Neural progenitor cell (in vitro differentiated cells): ENCODE measurements around the gene IGFALS.

ENCODE experiments used
- EZH2 ChIP-seq: fragments of 200-600 bp; sonication (generic); IDR thresholded peaks from 2 replicates; pipeline ENCODE4 v1.6.1; 2017; ENCODE audit warnings: antibody characterized with exemption, mild to moderate bottlenecking, moderate library complexity
- EZH2phosphoT487 ChIP-seq: fragments of 200-600 bp; sonication (generic); IDR thresholded peaks from 2 replicates; pipeline ENCODE4 v1.6.1; 2017; ENCODE audit warnings: antibody characterized with exemption
- TF ChIP-seq, protein P1 (sequence below): fragments of 200-600 bp; sonication (generic); IDR thresholded peaks from 2 replicates; pipeline ENCODE4 v1.5.1; 2017; ENCODE audit warnings: antibody characterized with exemption, mild to moderate bottlenecking

DNA sequence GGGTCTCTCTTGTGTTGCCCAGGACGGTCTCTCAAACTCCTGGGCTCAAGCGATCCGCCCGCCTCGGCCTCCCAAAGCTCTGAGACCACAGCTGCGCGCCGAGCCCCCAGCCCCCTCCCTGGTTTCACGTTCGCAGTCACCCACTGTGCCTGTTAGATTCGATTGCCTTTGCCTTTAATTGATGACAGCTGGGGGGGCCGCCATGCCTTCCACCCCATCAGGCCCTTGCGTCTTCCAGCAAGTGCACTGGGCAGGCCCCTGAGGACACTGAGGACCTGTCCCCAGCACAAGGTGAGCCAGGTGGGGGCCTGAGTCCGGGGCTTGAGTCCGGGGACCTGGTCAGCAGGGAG, 3.3 kb downstream of the IGFALS start:
- TF ChIP-seq, protein P1, sequence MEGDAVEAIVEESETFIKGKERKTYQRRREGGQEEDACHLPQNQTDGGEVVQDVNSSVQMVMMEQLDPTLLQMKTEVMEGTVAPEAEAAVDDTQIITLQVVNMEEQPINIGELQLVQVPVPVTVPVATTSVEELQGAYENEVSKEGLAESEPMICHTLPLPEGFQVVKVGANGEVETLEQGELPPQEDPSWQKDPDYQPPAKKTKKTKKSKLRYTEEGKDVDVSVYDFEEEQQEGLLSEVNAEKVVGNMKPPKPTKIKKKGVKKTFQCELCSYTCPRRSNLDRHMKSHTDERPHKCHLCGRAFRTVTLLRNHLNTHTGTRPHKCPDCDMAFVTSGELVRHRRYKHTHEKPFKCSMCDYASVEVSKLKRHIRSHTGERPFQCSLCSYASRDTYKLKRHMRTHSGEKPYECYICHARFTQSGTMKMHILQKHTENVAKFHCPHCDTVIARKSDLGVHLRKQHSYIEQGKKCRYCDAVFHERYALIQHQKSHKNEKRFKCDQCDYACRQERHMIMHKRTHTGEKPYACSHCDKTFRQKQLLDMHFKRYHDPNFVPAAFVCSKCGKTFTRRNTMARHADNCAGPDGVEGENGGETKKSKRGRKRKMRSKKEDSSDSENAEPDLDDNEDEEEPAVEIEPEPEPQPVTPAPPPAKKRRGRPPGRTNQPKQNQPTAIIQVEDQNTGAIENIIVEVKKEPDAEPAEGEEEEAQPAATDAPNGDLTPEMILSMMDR, result no peak
- no peak for TF ChIP-seq EZH2
- TF ChIP-seq EZH2phosphoT487, result no peak
